ENCODE data around the gene ARHGEF40.

Gene ARHGEF40

GRCh38 chr14:21136024-21136423 lies 65.9 kb downstream of the ARHGEF40 start:
- DNase-seq = no peak

Data from stimulated activated CD4-positive, alpha-beta T cell treated with anti-CD3 and anti-CD28 coated beads, Interleukin-15, amount 100 ng/mL, for 24 hours (primary cell).